ENCODE data around the gene CATSPER3.

CATSPER3 gene

DNA sequence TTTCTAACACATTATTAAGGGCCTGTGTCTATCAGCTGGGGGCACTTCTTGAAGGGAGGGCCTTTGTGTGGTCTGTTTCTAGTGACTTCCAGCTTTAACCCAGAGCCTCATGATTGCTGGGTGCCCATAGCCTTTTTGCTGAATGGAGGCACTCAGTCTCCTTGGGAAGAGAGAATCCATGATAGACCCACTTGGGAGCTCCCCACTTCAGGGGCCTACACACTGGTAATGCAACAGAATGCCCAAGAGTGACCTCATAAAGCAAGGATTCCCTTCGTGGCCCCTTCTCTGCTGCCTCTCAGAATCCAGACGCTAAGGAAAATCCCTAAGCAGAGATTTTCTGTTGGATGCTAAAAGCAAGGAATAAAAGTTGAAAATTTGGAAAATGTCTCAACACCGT is at the start of gene CATSPER3:
Gene CATSPER3 (plus strand): TSS at position 301 of the 400 bp plus-strand sequence. CDS start 85 bp downstream, at position 386.
- H3K27ac Mint-ChIP-seq = no peak within 1 kb of the TSS
- H3K4me3 Mint-ChIP-seq = no peak within 1 kb of the TSS

DNA sequence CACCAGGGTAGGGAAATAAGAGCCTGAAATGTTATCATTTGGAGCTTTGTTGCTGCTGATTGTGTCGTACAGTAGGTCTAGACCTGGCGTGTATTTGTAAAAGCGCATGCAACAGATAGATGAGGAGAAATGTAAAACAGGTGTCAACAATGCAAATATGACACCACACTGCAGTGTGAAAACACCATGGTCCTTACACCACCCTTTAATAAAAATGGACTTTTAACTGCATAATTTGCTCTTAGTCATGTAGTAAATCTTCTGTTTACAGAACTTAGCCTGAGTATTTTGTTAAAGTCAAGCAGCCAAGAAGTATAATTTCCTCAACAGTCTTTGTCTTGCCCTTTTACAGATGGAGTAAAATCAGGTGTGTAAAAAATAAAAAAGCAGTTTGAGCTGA is 48.8 kb upstream of the CATSPER3 start:
- Mint-ChIP-seq H3K9me3 (no peaks in the 10 kb centered on the region), H3K27me3 (no peaks in the 10 kb centered on the region), H3K27ac (no peak overlapping the region), H3K4me1 (ENCODE audit: low read depth) (peaks cover 30% of the 10 kb centered on the region), H3K4me3 (no peak overlapping the region), H3K36me3 (ENCODE audit: low read depth) (peaks cover 39% of the 10 kb centered on the region)

More for the DNA sequence above, at the start of gene CATSPER3:
- H3K36me3 Mint-ChIP-seq (ENCODE audit: low read depth) = peaks cover 23% of the 10 kb centered on the region
- peaks cover 29% of the 10 kb centered on the region for H3K4me1 Mint-ChIP-seq (ENCODE audit: low read depth)
- H3K27me3 Mint-ChIP-seq = no peaks in the 10 kb centered on the region
- no peaks in the 10 kb centered on the region for H3K9me3 Mint-ChIP-seq

DNA sequence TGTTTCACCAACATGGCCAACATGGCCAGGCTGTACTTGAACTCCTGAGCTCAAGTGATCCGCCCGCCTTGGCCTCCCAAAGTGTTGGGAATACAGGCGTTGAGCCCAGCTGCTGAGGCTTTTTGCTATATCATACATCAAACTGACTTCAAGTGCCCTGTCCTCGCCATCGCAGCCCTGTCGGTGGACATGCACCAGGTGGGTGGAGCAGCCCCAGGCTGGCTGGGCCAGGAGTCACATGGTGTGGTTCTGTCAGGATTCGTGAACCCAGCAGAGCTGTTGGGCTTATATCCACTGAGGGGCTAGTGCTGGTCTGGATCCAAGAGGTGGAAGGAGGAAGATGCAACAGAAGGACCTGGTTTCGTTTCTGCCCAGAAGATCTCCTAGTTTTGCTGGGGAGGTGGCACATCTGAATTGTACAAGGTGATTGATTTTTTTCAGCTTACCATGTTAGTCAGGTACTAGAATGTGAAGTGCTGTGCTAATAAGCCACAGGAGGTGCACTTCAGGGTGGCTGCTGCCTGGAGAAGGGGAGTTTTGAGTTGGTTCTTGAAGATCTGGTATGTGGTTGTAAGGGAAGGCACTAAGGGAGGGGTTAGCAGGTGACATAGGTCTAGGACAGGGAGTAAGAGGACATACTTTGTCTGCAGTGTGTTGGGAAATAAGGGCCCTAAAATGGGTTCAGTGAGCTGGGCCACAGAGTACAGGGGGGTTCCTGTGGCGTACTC is 46.7 kb upstream of the CATSPER3 start:
- Mint-ChIP-seq H3K4me1 (ENCODE audit: low read depth) (peaks cover 30% of the 10 kb centered on the region), H3K9me3 (no peaks in the 10 kb centered on the region), H3K27me3 (no peaks in the 10 kb centered on the region), H3K27ac (peak overlapping the region; percentile 50), H3K36me3 (ENCODE audit: low read depth) (peaks cover 39% of the 10 kb centered on the region), H3K4me3 (no peak overlapping the region)

DNA sequence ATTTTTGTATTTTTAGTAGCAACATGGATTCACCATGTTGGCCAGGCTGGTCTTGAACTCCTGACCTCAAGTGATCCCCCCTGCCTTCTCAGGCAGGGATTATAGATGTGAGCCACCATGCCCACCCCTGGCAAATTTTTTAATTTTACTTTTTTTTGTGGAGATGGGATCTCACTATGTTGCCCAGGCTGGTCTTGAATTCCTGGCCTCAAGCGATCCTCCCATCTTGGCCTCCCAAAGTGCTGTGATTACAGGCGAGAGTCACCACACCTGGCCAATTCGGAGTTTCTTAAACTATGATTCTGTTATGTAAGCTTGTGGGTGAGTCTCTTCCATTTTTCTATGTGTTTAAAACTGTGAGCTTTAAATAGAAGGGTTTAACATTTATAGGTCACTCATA is 35.2 kb upstream of the CATSPER3 start:
- Mint-ChIP-seq H3K4me3 (no peak overlapping the region), H3K9me3 (no peaks in the 10 kb centered on the region), H3K4me1 (ENCODE audit: low read depth) (no peaks in the 10 kb centered on the region), H3K27ac (no peak overlapping the region), H3K36me3 (ENCODE audit: low read depth) (peaks cover 11% of the 10 kb centered on the region), H3K27me3 (no peaks in the 10 kb centered on the region)

DNA sequence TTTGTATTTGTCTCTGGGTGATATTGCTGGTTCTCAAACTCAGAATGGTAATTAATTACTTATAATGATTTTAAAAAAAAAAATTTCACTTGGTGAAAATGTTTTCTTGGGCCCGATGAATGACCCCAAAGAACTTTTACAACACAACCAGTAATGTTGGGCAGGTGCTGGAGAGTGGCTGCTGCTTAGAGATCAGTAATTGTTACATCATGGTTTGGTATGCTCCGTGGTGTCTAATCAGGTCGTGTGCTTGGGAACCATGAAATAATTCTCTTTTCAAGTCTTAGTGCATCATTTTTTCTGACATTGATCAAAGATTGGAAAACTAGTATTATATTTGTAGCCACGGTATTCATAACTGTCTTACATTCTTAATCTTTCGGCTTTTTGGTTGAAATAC is 33.5 kb upstream of the CATSPER3 start:
- H3K27ac Mint-ChIP-seq = no peak overlapping the region

DNA sequence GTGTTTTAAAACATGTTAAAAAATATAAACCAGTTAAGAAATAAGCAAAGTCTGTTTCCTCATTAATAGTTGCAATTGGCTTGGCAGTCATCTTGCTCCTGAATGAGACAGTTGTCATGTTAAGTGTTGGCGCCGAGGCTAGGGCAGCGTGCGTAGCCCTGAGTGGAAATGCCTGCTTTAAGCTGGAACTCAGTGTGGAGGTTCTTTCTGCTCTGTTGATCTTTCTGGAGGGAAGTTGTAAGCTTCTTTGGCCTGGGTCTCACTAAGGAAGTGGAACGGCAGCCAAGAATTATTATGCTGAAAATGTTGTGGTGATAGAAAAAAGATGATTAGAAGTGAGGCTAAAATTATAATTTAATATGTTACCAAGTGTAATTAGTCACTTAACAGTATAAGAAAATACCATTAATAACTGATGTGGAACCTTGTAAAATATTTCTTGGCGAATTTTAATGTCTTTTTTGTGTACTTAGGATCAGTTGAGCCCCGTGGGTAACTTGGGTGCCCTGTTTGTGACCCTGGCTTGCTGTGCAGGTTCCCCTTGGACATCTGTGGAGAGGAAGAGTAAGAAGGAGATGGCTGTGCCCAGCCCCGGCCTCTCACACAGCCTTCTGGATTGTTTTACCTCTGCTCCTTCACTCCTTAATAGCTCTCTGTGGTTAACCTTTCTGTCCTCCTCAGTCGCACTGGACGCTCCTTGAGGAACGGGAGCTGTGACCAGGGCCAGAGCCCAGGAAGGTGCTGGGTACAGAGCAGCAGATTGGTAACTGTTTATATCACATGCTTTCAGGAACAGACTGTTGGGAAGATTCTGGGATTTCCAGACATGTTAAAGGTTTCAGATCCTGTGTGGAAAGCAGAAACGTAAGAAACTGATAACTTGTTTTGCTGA is 31.8 kb upstream of the CATSPER3 start:
- H3K27ac Mint-ChIP-seq = no peak overlapping the region
- no peaks in the 10 kb centered on the region for H3K27me3 Mint-ChIP-seq
- H3K36me3 Mint-ChIP-seq (ENCODE audit: low read depth) = peaks cover 7% of the 10 kb centered on the region

More for the DNA sequence above, 33.5 kb upstream of the CATSPER3 start:
- Mint-ChIP-seq H3K4me3 (no peak overlapping the region), H3K4me1 (ENCODE audit: low read depth) (no peaks in the 10 kb centered on the region), H3K9me3 (no peaks in the 10 kb centered on the region), H3K36me3 (ENCODE audit: low read depth) (peaks cover 6% of the 10 kb centered on the region), H3K27me3 (no peaks in the 10 kb centered on the region)

DNA sequence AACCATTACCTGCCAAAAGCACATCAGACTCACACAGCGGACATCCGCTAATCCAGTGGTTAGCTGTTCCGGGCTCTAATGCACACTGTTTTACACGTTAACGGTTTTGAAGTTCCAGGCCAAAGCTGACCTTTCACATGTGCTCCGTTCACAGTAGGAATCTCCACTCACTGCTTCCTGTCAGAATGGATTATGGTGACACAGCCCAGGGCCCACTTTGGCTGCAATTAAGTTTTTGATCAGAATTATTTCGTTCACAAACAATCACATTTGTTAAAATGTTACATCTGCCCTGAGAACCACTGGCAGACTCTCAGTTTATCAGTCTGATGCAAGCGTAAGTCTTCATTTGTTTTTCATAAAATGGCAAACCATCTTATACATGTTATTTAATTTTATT is 30.2 kb upstream of the CATSPER3 start:
- H3K4me1 Mint-ChIP-seq (ENCODE audit: low read depth) = no peaks in the 10 kb centered on the region
- H3K27me3 Mint-ChIP-seq = no peaks in the 10 kb centered on the region
- peaks cover 6% of the 10 kb centered on the region for H3K36me3 Mint-ChIP-seq (ENCODE audit: low read depth)
- H3K27ac Mint-ChIP-seq = no peak overlapping the region
- H3K4me3 Mint-ChIP-seq = no peak overlapping the region
- H3K9me3 Mint-ChIP-seq = no peaks in the 10 kb centered on the region

More for the DNA sequence above, 31.8 kb upstream of the CATSPER3 start:
- H3K4me3 Mint-ChIP-seq = no peak overlapping the region
- H3K4me1 Mint-ChIP-seq (ENCODE audit: low read depth) = no peaks in the 10 kb centered on the region
- H3K9me3 Mint-ChIP-seq = no peaks in the 10 kb centered on the region

DNA sequence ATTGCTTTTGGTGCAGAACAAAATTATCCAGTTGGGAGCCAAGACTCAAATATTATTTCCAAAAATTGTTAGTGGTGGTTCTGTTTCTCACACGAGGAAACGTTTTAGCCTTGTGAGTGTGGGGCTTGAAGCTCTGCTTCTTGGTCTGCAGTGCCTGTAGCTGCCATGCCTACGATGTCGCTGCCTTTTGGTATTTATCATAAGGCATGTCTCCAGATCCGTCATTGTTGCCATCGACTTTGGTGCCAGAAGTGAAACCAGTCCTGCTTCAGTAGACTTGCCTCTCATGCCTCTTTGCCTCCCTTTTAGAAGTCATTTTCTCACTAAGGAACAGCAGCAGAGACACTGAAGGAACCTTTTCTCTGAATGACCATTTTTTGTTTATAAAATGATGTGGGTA is 29.7 kb upstream of the CATSPER3 start:
- H3K36me3 Mint-ChIP-seq (ENCODE audit: low read depth) = peaks cover 6% of the 10 kb centered on the region
- H3K4me3 Mint-ChIP-seq = no peak overlapping the region
- H3K4me1 Mint-ChIP-seq (ENCODE audit: low read depth) = no peaks in the 10 kb centered on the region
- H3K27me3 Mint-ChIP-seq = no peaks in the 10 kb centered on the region
- no peak overlapping the region for H3K27ac Mint-ChIP-seq
- no peaks in the 10 kb centered on the region for H3K9me3 Mint-ChIP-seq

DNA sequence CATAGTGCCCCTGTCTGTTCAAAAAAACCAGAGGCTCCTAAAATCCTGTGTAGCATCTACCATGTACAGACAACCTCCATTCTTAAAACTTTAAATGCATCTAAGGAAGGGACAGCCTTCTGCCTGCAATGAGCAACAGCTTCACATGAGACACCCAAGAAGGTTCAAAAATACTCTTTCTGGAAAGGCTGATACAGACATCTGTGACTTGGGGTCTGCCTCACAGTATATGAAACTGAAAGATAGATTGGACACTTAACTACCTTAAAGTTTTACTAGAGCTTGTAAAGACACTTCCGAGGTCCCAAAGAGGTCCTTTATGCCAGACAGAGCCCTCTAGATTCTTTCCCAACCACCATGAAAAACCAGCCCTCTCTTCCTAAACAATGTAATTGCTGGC is 28.2 kb upstream of the CATSPER3 start:
- Mint-ChIP-seq H3K4me3 (no peak overlapping the region), H3K4me1 (ENCODE audit: low read depth) (no peaks in the 10 kb centered on the region), H3K27me3 (no peaks in the 10 kb centered on the region), H3K36me3 (ENCODE audit: low read depth) (peaks cover 6% of the 10 kb centered on the region), H3K27ac (no peak overlapping the region), H3K9me3 (no peaks in the 10 kb centered on the region)

DNA sequence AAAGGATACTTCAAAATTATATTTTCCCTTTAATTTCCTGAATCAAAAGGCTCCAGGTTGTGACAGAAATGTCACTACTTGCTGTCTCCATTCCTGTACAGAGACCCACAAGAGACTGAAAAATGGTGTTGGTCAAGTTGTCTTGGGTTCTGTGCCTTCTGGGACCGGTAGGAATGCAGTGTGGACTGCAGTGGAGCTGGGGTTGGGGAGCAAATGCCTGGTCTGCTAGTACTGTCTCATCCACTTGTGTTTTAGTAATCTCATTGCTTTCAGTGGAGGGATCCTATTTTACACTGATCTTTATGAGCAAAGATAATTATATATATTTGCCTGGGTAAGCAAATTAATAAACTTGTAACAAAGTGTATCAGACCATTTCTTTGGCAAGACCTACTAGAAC is 24.2 kb upstream of the CATSPER3 start:
- no peaks in the 10 kb centered on the region for H3K4me1 Mint-ChIP-seq (ENCODE audit: low read depth)

DNA sequence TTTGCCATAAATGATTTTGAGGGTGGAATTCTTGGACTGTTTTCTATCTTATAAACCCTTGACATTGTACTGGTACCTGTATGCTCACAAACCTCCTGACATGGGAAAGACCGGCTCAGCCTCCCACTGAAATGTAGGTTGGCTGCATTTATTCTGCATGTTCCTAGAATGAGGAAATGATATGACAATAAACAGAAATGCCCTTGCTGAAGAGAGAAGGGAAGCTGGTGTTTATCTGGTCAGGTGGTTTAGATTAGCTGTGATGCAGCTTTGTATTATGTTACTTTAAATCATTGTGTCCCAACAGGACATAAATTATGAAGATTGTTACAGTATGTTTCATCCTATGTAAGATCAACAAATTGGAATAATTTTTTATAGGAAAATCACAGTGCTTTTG is 23.1 kb upstream of the CATSPER3 start:
- no peak overlapping the region for H3K4me3 Mint-ChIP-seq
- no peaks in the 10 kb centered on the region for H3K9me3 Mint-ChIP-seq
- peaks cover 6% of the 10 kb centered on the region for H3K36me3 Mint-ChIP-seq (ENCODE audit: low read depth)
- H3K4me1 Mint-ChIP-seq (ENCODE audit: low read depth) = no peaks in the 10 kb centered on the region
- H3K27me3 Mint-ChIP-seq = no peaks in the 10 kb centered on the region
- H3K27ac Mint-ChIP-seq = no peak overlapping the region

More for the DNA sequence above, 24.2 kb upstream of the CATSPER3 start:
- Mint-ChIP-seq H3K4me3 (no peak overlapping the region), H3K36me3 (ENCODE audit: low read depth) (peaks cover 6% of the 10 kb centered on the region), H3K9me3 (no peaks in the 10 kb centered on the region), H3K27me3 (no peaks in the 10 kb centered on the region), H3K27ac (no peak overlapping the region)

DNA sequence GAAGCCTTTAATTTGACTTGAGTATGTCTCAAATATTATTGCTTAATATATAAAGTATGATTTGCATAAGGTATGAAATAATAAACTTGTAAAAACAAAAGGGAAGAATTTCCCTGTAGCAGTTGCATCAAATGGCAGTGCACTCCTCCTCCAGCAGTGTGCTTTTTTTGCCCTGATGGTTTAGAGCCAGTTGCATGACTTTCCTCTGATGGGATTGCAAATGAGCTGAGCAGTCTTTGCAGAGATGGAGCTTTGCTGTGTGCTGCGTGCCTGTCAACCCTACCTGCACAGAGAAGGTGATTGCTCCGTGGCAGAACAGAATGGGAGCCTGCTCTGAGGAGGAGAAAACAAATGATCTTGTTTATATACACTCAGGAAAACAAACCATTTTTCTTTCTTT is 22.7 kb upstream of the CATSPER3 start:
- Mint-ChIP-seq H3K27ac (no peak overlapping the region), H3K4me3 (no peak overlapping the region)

DNA sequence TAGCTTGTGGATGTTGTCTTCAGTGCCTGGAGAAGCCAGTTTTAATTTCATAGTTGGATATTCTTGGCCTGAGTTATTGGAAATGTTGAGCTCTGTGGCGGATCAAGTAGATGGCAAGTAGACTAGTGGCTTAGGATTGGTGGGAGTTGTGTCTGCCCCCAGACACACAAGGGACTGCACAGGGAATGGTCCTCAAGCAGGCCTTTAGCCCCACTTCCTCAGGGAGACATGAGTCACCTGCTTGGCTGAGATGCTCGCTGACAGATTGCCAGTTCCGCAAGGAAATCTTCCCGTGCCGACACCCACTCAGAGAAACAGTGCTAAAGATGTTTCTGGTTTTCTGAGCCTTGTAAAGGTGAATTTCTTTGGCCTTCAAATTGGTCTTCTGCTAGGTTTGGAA is 18.8 kb upstream of the CATSPER3 start:
- Mint-ChIP-seq H3K9me3 (peaks cover 3% of the 10 kb centered on the region), H3K36me3 (ENCODE audit: low read depth) (no peaks in the 10 kb centered on the region), H3K27ac (no peak overlapping the region), H3K4me3 (no peak overlapping the region), H3K4me1 (ENCODE audit: low read depth) (no peaks in the 10 kb centered on the region), H3K27me3 (no peaks in the 10 kb centered on the region)

More for the DNA sequence above, 22.7 kb upstream of the CATSPER3 start:
- Mint-ChIP-seq H3K4me1 (ENCODE audit: low read depth) (no peaks in the 10 kb centered on the region), H3K36me3 (ENCODE audit: low read depth) (peaks cover 6% of the 10 kb centered on the region), H3K9me3 (no peaks in the 10 kb centered on the region), H3K27me3 (no peaks in the 10 kb centered on the region)

DNA sequence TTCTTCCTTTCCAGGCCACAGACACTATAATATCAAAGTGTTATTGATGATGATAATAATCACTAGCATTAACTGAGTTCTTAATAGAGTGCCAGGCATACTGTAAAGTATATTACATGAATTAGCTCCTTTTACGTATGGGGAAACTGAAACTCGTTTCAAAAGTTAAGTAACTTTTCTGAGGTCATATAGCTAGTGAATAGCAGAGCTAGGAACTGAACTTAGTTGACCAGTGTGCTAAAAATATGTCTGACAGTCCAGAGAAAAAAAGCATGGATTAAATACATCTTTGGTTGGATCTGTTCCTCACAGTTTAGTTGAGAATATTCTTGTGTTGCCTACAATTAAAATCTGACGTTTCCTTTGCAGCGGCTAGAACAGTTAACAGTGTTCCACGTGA is 18.4 kb upstream of the CATSPER3 start:
- no peaks in the 10 kb centered on the region for H3K4me1 Mint-ChIP-seq (ENCODE audit: low read depth)
- peaks cover 6% of the 10 kb centered on the region for H3K9me3 Mint-ChIP-seq
- H3K27ac Mint-ChIP-seq = no peak overlapping the region
- H3K36me3 Mint-ChIP-seq (ENCODE audit: low read depth) = peaks cover 3% of the 10 kb centered on the region
- no peaks in the 10 kb centered on the region for H3K27me3 Mint-ChIP-seq
- H3K4me3 Mint-ChIP-seq = no peak overlapping the region

DNA sequence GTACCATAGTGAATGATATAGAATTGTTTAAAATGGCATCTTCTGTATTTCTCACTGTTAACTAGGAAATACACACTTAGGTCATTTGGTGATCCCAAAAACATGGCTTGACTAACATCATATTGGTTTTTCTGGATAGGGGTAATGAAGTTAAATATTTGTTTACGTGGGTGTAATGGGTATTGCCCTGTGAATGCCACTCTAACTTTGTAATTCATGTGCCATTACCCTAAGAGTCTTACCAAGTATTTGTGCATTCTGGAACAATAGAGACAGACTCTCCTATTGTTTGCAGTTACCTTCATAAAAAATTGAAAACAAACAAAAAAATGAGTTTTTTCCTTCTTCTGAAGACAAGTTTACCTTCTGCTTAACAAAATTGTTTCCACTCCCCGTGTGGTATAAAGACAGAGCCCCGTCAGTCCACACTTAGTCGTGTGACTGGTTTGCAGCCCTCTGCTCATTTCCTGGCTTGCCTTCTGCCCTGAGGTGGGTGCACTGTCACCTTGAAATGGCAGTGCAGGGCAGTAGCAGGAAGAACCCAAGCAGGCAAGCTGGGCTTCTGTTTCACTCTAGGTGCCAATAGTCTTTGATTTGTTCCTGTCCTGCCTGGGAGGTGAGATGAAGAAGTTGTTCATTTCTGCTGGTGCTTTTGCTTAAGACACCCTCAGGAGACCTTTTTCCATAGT is 9.6 kb upstream of the CATSPER3 start:
- peak overlapping the region; percentile 58 for H3K27ac Mint-ChIP-seq
- no peaks in the 10 kb centered on the region for H3K27me3 Mint-ChIP-seq
- H3K4me1 Mint-ChIP-seq (ENCODE audit: low read depth) = peaks cover 2% of the 10 kb centered on the region
- H3K9me3 Mint-ChIP-seq = peaks cover 9% of the 10 kb centered on the region
- H3K36me3 Mint-ChIP-seq (ENCODE audit: low read depth) = peaks cover 34% of the 10 kb centered on the region
- no peak overlapping the region for H3K4me3 Mint-ChIP-seq
